H9 (cell line): ENCODE results near the gene KRT25. TPM values are rescaled to one million over a fixed set of nuclear protein-coding genes. Genes with fewer than 3 reads are reported as not detected.

Experiments
- DNase-seq: peaks from one replicate; pipeline ENCODE4 v3.0.0-alpha.2; 2017
- H2AFZ ChIP-seq: one replicate; pipeline ENCODE4 v1.6.1; 2013; ENCODE audit warnings: mild to moderate bottlenecking, low read length, control low read depth, moderate library complexity
- H2AK5ac ChIP-seq: 2 replicates; pipeline ENCODE4 v1.6.1; 2013; ENCODE audit warnings: low read length, control low read depth, mixed read lengths; ENCODE audit not compliant: insufficient read length
- H2BK120ac ChIP-seq: one replicate; pipeline ENCODE4 v1.6.1; 2013; ENCODE audit warnings: low read depth, mild to moderate bottlenecking, low read length, control low read depth, inconsistent platforms; ENCODE audit not compliant: poor library complexity, severe bottlenecking
- H2BK12ac ChIP-seq: 2 replicates; pipeline ENCODE4 v1.6.1; 2013; ENCODE audit warnings: low read length, control low read depth, mixed read lengths, low read depth; ENCODE audit not compliant: insufficient read length
- H2BK15ac ChIP-seq: 2 replicates; pipeline ENCODE4 v1.6.1; 2013; ENCODE audit warnings: low read depth, low read length, control low read depth
- H2BK20ac ChIP-seq: one replicate; pipeline ENCODE4 v1.6.1; 2013; ENCODE audit warnings: low read depth, mild to moderate bottlenecking, low read length, control low read depth, inconsistent platforms; ENCODE audit not compliant: poor library complexity, severe bottlenecking
- H2BK5ac ChIP-seq: 2 replicates; pipeline ENCODE4 v1.6.1; 2013; ENCODE audit warnings: low read length, control low read depth, mixed read lengths; ENCODE audit not compliant: insufficient read length
- H3K14ac ChIP-seq: 2 replicates; pipeline ENCODE4 v1.6.1; 2013; ENCODE audit warnings: low read length, control low read depth; ENCODE audit not compliant: insufficient read depth
- H3K18ac ChIP-seq: 2 replicates; pipeline ENCODE4 v1.6.1; 2013; ENCODE audit warnings: low read depth, mild to moderate bottlenecking, mixed read lengths, low read length, control low read depth; ENCODE audit not compliant: insufficient read length
- H3K23ac ChIP-seq: 2 replicates; pipeline ENCODE4 v1.6.1; 2013; ENCODE audit warnings: low read length, control low read depth, mixed read lengths, low read depth; ENCODE audit not compliant: insufficient read length
- H3K23me2 ChIP-seq: 2 replicates; pipeline ENCODE4 v1.6.1; 2013; ENCODE audit warnings: low read depth, mild to moderate bottlenecking, mixed read lengths, low read length, control low read depth; ENCODE audit not compliant: insufficient read length, poor library complexity, severe bottlenecking
- H3K27ac ChIP-seq: 2 replicates; pipeline ENCODE4 v1.5.1; 2013; ENCODE audit warnings: low read length, control low read depth, mixed read lengths, low read depth; ENCODE audit not compliant: insufficient read length
- H3K27me3 ChIP-seq: 2 replicates; pipeline ENCODE4 v1.6.1; 2013; ENCODE audit warnings: low read length, control low read depth, inconsistent platforms; ENCODE audit not compliant: insufficient read depth
- H3K4ac ChIP-seq: 2 replicates; pipeline ENCODE4 v1.6.1; 2013; ENCODE audit warnings: low read depth, mild to moderate bottlenecking, control low read depth, inconsistent platforms, low read length, moderate library complexity
- H3K4me1 ChIP-seq: 2 replicates; pipeline ENCODE4 v1.6.1; 2013; ENCODE audit warnings: low read length, control low read depth, inconsistent platforms; ENCODE audit not compliant: insufficient read depth
- H3K4me2 ChIP-seq: 2 replicates; pipeline ENCODE4 v1.6.1; 2013; ENCODE audit warnings: low read length, control low read depth, mixed read lengths; ENCODE audit not compliant: insufficient read length, insufficient read depth
- H3K56ac ChIP-seq: 2 replicates; pipeline ENCODE4 v1.6.1; 2013; ENCODE audit warnings: low read depth, mild to moderate bottlenecking, mixed read lengths, low read length, control low read depth; ENCODE audit not compliant: insufficient read length
- H3K79me1 ChIP-seq: 2 replicates; pipeline ENCODE4 v1.6.1; 2013; ENCODE audit warnings: low read depth, mild to moderate bottlenecking, moderate library complexity, low read length, control low read depth, inconsistent platforms; ENCODE audit not compliant: insufficient read depth, poor library complexity, severe bottlenecking
- H3K79me2 ChIP-seq: 2 replicates; pipeline ENCODE4 v1.6.1; 2013; ENCODE audit warnings: low read length, control low read depth, inconsistent platforms; ENCODE audit not compliant: insufficient read depth
- H3K9ac ChIP-seq: 2 replicates; pipeline ENCODE4 v1.6.1; 2013; ENCODE audit warnings: low read length, control low read depth, mixed read lengths; ENCODE audit not compliant: insufficient read length; ENCODE audit errors: extremely low read depth
- H3K9me3 ChIP-seq: one replicate; pipeline ENCODE4 v1.6.1; 2013; ENCODE audit warnings: low read depth, low read length, inconsistent platforms; ENCODE audit not compliant: control insufficient read depth
- H3T11ph ChIP-seq: one replicate; pipeline ENCODE4 v1.6.1; 2013; ENCODE audit warnings: mild to moderate bottlenecking, low read length, control low read depth, inconsistent platforms
- H4K20me1 ChIP-seq: one replicate; pipeline ENCODE4 v1.6.1; 2013; ENCODE audit not compliant: control insufficient read depth, insufficient read length, insufficient read depth
- H4K5ac ChIP-seq: 2 replicates; pipeline ENCODE4 v1.6.1; 2013; ENCODE audit warnings: low read depth, mild to moderate bottlenecking, mixed read lengths, low read length, control low read depth; ENCODE audit not compliant: insufficient read length
- H4K8ac ChIP-seq: replicated peaks from 2 replicates; pipeline ENCODE4 v1.6.1; 2013; ENCODE audit warnings: low read length, control low read depth, mixed read lengths, low read depth; ENCODE audit not compliant: insufficient read length
- H4K91ac ChIP-seq: 2 replicates; pipeline ENCODE4 v1.6.1; 2013; ENCODE audit warnings: low read depth, mild to moderate bottlenecking, moderate library complexity, mixed read lengths, low read length, control low read depth; ENCODE audit not compliant: insufficient read length
- H3K27ac Mint-ChIP-seq, 3 experiments: 2 replicates in 2 of 3; 3 replicates in 1 of 3; pipeline ENCODE4 v1.8.0; 2020 to 2021; ENCODE audit warnings: mixed read lengths in 3 of 3, mild to moderate bottlenecking in 1 of 3, moderate library complexity in 1 of 3
- H3K27me3 Mint-ChIP-seq: 2 replicates; pipeline ENCODE4 v1.8.0; 2021; ENCODE audit warnings: low read depth, mild to moderate bottlenecking, moderate library complexity, mixed read lengths
- H3K36me3 Mint-ChIP-seq, 3 experiments: 2 replicates in 2 of 3; 3 replicates in 1 of 3; pipeline ENCODE4 v1.8.0; 2020 to 2021; ENCODE audit warnings: low read depth in 3 of 3, mixed read lengths in 3 of 3; ENCODE audit not compliant: insufficient read depth in 1 of 3
- H3K4me1 Mint-ChIP-seq, 2 experiments: 2 replicates each; pipeline ENCODE4 v1.8.0; 2020; ENCODE audit warnings: mixed read lengths in 2 of 2
- H3K4me3 Mint-ChIP-seq, 2 experiments: 2 replicates in 1 of 2; 3 replicates in 1 of 2; pipeline ENCODE4 v1.8.0; 2020 to 2021; ENCODE audit warnings: mild to moderate bottlenecking in 2 of 2, mixed read lengths in 2 of 2, moderate library complexity in 1 of 2
- H3K9me3 Mint-ChIP-seq, 2 experiments: 2 replicates in 1 of 2; 3 replicates in 1 of 2; pipeline ENCODE4 v1.8.0; 2020; ENCODE audit warnings: mild to moderate bottlenecking in 2 of 2, mixed read lengths in 2 of 2, moderate library complexity in 1 of 2
- WGBS: extraction: QIAGEN DNeasy Blood & Tissue Kit; methylation state at CpG from one replicate; pipeline ENCODE4 v1.1.7; 2013; ENCODE audit warnings: missing lambda C conversion rate, low lambda C conversion rate, mixed read lengths; ENCODE audit not compliant: insufficient read length; ENCODE audit errors: extremely low coverage; 5-methylcytosine and 5-hydroxymethylcytosine counted together
- total RNA-seq: library from RNA; stranded (reverse); gene quantifications from 2 replicates; pipeline ENCODE4 v1.2.1, GENCODE V29; 2021
- TF ChIP-seq, protein P1 (sequence below): fragments of 200-600 bp; sonication (generic); conservative IDR thresholded peaks from 3 replicates; pipeline ENCODE4 v1.8.0; 2021; ENCODE audit warnings: antibody characterized with exemption, mild to moderate bottlenecking

KRT25 gene
- total RNA-seq, 1 experiment from 2014 or later: not detected

DNA sequence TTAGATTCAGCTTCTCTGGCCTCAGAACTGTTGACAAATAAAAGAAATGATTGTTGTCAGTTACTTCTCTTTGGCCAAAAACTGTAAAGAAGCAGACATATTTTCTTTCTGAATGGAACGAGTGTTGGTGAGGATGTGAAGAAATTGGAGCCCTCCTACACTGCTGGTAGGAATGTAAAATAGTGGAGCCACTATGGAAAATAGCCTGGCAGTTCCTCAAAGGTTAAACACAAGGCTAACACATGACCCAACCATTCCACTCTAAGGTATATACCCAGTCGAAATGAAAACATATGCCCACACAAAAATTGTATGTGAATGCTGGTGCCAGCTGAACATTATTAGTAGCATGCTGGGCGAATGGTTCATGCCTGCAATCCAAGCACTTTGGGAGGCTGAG is 37.4 kb downstream of the KRT25 start:
- peaks cover 10% of the 10 kb centered on the region for H3K27me3 Mint-ChIP-seq
- Histone ChIP-seq H3K27ac (no peak overlapping the region), H4K91ac (no peak overlapping the region), H2BK15ac (no peak overlapping the region), H3K4ac (no peak overlapping the region), H3K4me2 (no peak overlapping the region), H3K18ac (no peak overlapping the region), H2AFZ (no peak overlapping the region), H2BK20ac (no peak overlapping the region), H3K9ac (no peak overlapping the region), H3K23ac (no peak overlapping the region), H3T11ph (no peak overlapping the region), H4K5ac (no peak overlapping the region), H3K14ac (no peak overlapping the region), H3K79me2 (no peaks in the 10 kb centered on the region), H3K27me3 (no peaks in the 10 kb centered on the region), H3K4me1 (no peaks in the 10 kb centered on the region), H2BK12ac (no peak overlapping the region), H3K9me3 (no peaks in the 10 kb centered on the region), H3K56ac (no peak overlapping the region), H3K79me1 (no peaks in the 10 kb centered on the region), H3K23me2 (no peaks in the 10 kb centered on the region), H4K8ac (no peak overlapping the region), H4K20me1 (no peaks in the 10 kb centered on the region), H2BK5ac (no peak overlapping the region), H2AK5ac (no peak overlapping the region), H2BK120ac (no peak overlapping the region)
- TF ChIP-seq, protein P1, sequence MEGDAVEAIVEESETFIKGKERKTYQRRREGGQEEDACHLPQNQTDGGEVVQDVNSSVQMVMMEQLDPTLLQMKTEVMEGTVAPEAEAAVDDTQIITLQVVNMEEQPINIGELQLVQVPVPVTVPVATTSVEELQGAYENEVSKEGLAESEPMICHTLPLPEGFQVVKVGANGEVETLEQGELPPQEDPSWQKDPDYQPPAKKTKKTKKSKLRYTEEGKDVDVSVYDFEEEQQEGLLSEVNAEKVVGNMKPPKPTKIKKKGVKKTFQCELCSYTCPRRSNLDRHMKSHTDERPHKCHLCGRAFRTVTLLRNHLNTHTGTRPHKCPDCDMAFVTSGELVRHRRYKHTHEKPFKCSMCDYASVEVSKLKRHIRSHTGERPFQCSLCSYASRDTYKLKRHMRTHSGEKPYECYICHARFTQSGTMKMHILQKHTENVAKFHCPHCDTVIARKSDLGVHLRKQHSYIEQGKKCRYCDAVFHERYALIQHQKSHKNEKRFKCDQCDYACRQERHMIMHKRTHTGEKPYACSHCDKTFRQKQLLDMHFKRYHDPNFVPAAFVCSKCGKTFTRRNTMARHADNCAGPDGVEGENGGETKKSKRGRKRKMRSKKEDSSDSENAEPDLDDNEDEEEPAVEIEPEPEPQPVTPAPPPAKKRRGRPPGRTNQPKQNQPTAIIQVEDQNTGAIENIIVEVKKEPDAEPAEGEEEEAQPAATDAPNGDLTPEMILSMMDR: no peak
- peaks cover 0 to 2% of the 10 kb centered on the region in 2 experiments; a peak in 2 of 4 replicates for H3K4me1 Mint-ChIP-seq
- DNase-seq: no peak
- peaks cover 0 to 2% of the 10 kb centered on the region in 2 experiments; a peak in 1 of 5 replicates for H3K9me3 Mint-ChIP-seq
- H3K4me3 Mint-ChIP-seq: no peak overlapping the region
- no CpG with 5 or more reads among the region's 3 CpGs for WGBS
- H3K27ac Mint-ChIP-seq: no peak overlapping the region
- H3K36me3 Mint-ChIP-seq: no peaks in the 10 kb centered on the region; a peak in 1 of 7 replicates
